ENCODE measurements around the gene ZNF778. TPM values are rescaled to one million over a fixed set of nuclear protein-coding genes. Genes with fewer than 3 reads are reported as not detected.
"Not testable (repeated sequence)": the region's sequence is repeated elsewhere in the genome, so short reads cannot be mapped to it uniquely, and the experiment has no call there.

The ZNF778 gene
- total and polyA plus RNA-seq, 2 of the 13 experiments (the other 11 are each of a cell fraction or from before 2014, with no cell fraction given) = 3.8 to 7.2 TPM

GRCh38 chr16:89246903-89247733 lies 29.6 kb downstream of the ZNF778 start (continued):
- TF ChIP-seq, protein P1, sequence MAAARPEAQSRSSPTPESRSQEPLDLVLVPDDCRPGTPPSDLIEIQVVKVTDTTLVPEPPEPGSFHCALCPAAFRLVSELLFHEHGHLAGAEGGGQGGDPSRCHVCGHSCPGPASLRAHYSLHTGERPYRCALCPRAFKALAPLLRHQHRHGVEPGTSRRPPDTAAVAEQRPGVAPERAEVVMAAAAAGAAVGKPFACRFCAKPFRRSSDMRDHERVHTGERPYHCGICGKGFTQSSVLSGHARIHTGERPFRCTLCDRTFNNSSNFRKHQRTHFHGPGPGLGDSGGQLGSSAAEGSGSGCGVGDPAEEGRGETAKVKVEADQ (CRISPR knock-in tag; IDR thresholded peaks at IDR 0.05; ENCODE audit: borderline replicate concordance) = no peak
- TF ChIP-seq, protein P2, sequence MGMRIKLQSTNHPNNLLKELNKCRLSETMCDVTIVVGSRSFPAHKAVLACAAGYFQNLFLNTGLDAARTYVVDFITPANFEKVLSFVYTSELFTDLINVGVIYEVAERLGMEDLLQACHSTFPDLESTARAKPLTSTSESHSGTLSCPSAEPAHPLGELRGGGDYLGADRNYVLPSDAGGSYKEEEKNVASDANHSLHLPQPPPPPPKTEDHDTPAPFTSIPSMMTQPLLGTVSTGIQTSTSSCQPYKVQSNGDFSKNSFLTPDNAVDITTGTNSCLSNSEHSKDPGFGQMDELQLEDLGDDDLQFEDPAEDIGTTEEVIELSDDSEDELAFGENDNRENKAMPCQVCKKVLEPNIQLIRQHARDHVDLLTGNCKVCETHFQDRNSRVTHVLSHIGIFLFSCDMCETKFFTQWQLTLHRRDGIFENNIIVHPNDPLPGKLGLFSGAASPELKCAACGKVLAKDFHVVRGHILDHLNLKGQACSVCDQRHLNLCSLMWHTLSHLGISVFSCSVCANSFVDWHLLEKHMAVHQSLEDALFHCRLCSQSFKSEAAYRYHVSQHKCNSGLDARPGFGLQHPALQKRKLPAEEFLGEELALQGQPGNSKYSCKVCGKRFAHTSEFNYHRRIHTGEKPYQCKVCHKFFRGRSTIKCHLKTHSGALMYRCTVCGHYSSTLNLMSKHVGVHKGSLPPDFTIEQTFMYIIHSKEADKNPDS (CRISPR knock-in tag; IDR thresholded peaks at IDR 0.05) = no peak
- no peak for TF ChIP-seq MLLT10 (CRISPR knock-in tag; IDR thresholded peaks at IDR 0.05)

GRCh38 chr16:89247734-89248075 lies 30.2 kb downstream of the ZNF778 start:
- CTCF ChIA-PET (ENCODE audit: low intra/inter-chr PET ratio, low total read pairs); H2AFZ ChIP-seq (ENCODE audit: low read length); H3K79me2 ChIP-seq (ENCODE audit: insufficient read depth, low read length); DNase-seq (ENCODE audit: low spot score); H3K27me3 ChIP-seq (ENCODE audit: control insufficient read depth in 1 of 2, insufficient read depth in 2 of 2, low read length in 2 of 2); in situ Hi-C loops (cut with HindIII; ENCODE audit: extremely low pct_ligation_motif_present, low pct_unique_long_range_greater_than_20kb); H4K20me1 ChIP-seq (ENCODE audit: insufficient read depth, low read length); H3K36me3 ChIP-seq (replicated peaks in 1 of 2; ENCODE audit: control insufficient read depth in 1 of 2, insufficient read depth in 2 of 2, low read length in 2 of 2); BruUV-seq (replicated peaks); H3K9me3 ChIP-seq (ENCODE audit: low read length): not testable (repeated sequence)
- Histone ChIP-seq H3K4me1 (ENCODE audit: insufficient read depth, low read length) (peaks cover 53% of the 10 kb centered on the region), H3K4me2 (ENCODE audit: low read depth, low read length) (peak overlapping the region; percentile 84), H3K4me3 (replicated peaks in 1 of 3; ENCODE audit: insufficient read depth in 1 of 3, low read depth in 2 of 3, low read length in 3 of 3) (peak overlapping the region; percentile 69 to 82 (median 81)), H3K27ac (ENCODE audit: extremely low read length, insufficient read depth, low read length) (peak overlapping the region; percentile 51), H3K9ac (ENCODE audit: insufficient read depth, low read depth, low read length) (peak overlapping the region; percentile 64)
- POLR2A ChIA-PET = interaction anchor here (0.7 to 6.6 kb wide), 17 partner anchors 13 to 260 kb away, joined by 3 to 78 read pairs (median 4); partner anchors contain the start of genes ACSF3, CDH15, SLC22A31 and SPG7
- under 1% methylated on average over 19 of the region's 45 CpGs for WGBS (ENCODE audit: low lambda C conversion rate)
- FAIRE-seq (peak; percentile 37), ATAC-seq (peak; percentile 34; the same call in 1 of the 3 replicates)
- intact Hi-C loops (cut with micrococcal nuclease; ENCODE audit: unreplicated experiment) = loop anchor here (1.0 kb wide), 1 partner anchor 148 kb away; no protein-coding TSS in a partner anchor
- TF ChIP-seq ZNF746 (CRISPR knock-in tag; IDR thresholded peaks at IDR 0.05) (0 out of 2 replicates have a peak, but pooled peaks have one; percentile 20), MXD4 (CRISPR knock-in tag; IDR thresholded peaks at IDR 0.05) (0 out of 2 replicates have a peak, but pooled peaks have one; percentile 3), KMT2A (CRISPR knock-in tag; IDR thresholded peaks at IDR 0.05) (peak; percentile 45; the same call in 1 of the 2 replicates), ZNF451 (CRISPR knock-in tag; IDR thresholded peaks at IDR 0.05) (0 out of 2 replicates have a peak, but pooled peaks have one; percentile 4), SIN3B (IDR thresholded peaks at IDR 0.05; ENCODE audit: low read length) (peak; percentile 51; the same call in 1 of the 2 replicates), SIN3A (IDR thresholded peaks at IDR 0.05; ENCODE audit: borderline replicate concordance, low read depth, low read length) (0 out of 2 replicates have a peak, but pooled peaks have one; percentile 7), RXRA (CRISPR knock-in tag; IDR thresholded peaks at IDR 0.05) (peak; percentile 1; the same call in 1 of the 2 replicates), RAD21 (CRISPR knock-in tag; IDR thresholded peaks at IDR 0.05) (0 out of 2 replicates have a peak, but pooled peaks have one; percentile 17), SAP130 (CRISPR knock-in tag; IDR thresholded peaks at IDR 0.05; ENCODE audit: low read depth) (peak; percentile 3; the same call in 1 of the 2 replicates), ZNF766 (CRISPR knock-in tag; IDR thresholded peaks at IDR 0.05; ENCODE audit: borderline replicate concordance) (peak; percentile 18; the same call in 1 of the 2 replicates), TMF1 (CRISPR knock-in tag; IDR thresholded peaks at IDR 0.05; ENCODE audit: low read depth) (0 out of 2 replicates have a peak, but pooled peaks have one; percentile 7)
- TF ChIP-seq, protein P3, sequence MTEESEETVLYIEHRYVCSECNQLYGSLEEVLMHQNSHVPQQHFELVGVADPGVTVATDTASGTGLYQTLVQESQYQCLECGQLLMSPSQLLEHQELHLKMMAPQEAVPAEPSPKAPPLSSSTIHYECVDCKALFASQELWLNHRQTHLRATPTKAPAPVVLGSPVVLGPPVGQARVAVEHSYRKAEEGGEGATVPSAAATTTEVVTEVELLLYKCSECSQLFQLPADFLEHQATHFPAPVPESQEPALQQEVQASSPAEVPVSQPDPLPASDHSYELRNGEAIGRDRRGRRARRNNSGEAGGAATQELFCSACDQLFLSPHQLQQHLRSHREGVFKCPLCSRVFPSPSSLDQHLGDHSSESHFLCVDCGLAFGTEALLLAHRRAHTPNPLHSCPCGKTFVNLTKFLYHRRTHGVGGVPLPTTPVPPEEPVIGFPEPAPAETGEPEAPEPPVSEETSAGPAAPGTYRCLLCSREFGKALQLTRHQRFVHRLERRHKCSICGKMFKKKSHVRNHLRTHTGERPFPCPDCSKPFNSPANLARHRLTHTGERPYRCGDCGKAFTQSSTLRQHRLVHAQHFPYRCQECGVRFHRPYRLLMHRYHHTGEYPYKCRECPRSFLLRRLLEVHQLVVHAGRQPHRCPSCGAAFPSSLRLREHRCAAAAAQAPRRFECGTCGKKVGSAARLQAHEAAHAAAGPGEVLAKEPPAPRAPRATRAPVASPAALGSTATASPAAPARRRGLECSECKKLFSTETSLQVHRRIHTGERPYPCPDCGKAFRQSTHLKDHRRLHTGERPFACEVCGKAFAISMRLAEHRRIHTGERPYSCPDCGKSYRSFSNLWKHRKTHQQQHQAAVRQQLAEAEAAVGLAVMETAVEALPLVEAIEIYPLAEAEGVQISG (CRISPR knock-in tag; IDR thresholded peaks at IDR 0.05) = peak; percentile 40; the same call in 1 of the 2 replicates
- TF ChIP-seq, protein P4, sequence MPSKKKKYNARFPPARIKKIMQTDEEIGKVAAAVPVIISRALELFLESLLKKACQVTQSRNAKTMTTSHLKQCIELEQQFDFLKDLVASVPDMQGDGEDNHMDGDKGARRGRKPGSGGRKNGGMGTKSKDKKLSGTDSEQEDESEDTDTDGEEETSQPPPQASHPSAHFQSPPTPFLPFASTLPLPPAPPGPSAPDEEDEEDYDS (CRISPR knock-in tag; IDR thresholded peaks at IDR 0.05) = 0 out of 2 replicates have a peak, but pooled peaks have one; percentile 2

Data from HepG2 (cell line).